ENCODE data around the gene KANTR. TPM values are rescaled to one million over a fixed set of nuclear protein-coding genes. Genes with fewer than 3 reads are reported as not detected.

Gene KANTR
- total and polyA plus RNA-seq, 2 experiments from 2014 or later: 6.4 to 15.5 TPM

- Histone ChIP-seq H3K4me2 (peak overlapping the region; percentile 77), H3K4me1 (ENCODE audit: insufficient read depth) (peaks cover 8% of the 10 kb centered on the region; the same call in 1 of the 2 replicates), H3K9me2 (ENCODE audit: insufficient read depth) (no peaks in the 10 kb centered on the region), H3K27me3 (ENCODE audit: insufficient read depth) (no peaks in the 10 kb centered on the region), H3F3A (replicated peaks; ENCODE audit: low read depth) (no peaks in the 10 kb centered on the region; the same call in 1 of the 2 replicates), H3K36me3 (ENCODE audit: insufficient read depth) (no peaks in the 10 kb centered on the region), H3K79me2 (replicated peaks; ENCODE audit: insufficient read depth) (no peaks in the 10 kb centered on the region), H2AFZ (peak overlapping the region; percentile 28; the same call in 1 of the 2 replicates), H3K4me3 (peak overlapping the region; percentile 53), H4K20me1 (replicated peaks; ENCODE audit: insufficient read depth) (no peaks in the 10 kb centered on the region), H3K27ac (ENCODE audit: low read depth) (no peak overlapping the region)
- Mint-ChIP-seq H3K9me3 (no peaks in the 10 kb centered on the region), H3K27me3 (ENCODE audit: insufficient read depth, low read depth, poor library complexity) (peaks cover 7% of the 10 kb centered on the region), H3K27ac (0 out of 2 replicates have a peak overlapping the region, but pooled peaks have one; percentile 27), H3K4me3 (peak overlapping the region; percentile 78), H3K36me3 (ENCODE audit: low read depth) (no peaks in the 10 kb centered on the region), H3K4me1 (peaks cover 15% of the 10 kb centered on the region)
- DNase-seq (ENCODE audit: low spot score) (peak; percentile 77), ATAC-seq (peak; percentile 85)
- TF ChIP-seq, protein P1, sequence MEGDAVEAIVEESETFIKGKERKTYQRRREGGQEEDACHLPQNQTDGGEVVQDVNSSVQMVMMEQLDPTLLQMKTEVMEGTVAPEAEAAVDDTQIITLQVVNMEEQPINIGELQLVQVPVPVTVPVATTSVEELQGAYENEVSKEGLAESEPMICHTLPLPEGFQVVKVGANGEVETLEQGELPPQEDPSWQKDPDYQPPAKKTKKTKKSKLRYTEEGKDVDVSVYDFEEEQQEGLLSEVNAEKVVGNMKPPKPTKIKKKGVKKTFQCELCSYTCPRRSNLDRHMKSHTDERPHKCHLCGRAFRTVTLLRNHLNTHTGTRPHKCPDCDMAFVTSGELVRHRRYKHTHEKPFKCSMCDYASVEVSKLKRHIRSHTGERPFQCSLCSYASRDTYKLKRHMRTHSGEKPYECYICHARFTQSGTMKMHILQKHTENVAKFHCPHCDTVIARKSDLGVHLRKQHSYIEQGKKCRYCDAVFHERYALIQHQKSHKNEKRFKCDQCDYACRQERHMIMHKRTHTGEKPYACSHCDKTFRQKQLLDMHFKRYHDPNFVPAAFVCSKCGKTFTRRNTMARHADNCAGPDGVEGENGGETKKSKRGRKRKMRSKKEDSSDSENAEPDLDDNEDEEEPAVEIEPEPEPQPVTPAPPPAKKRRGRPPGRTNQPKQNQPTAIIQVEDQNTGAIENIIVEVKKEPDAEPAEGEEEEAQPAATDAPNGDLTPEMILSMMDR (conservative IDR thresholded peaks at IDR 0.05; ENCODE audit: low read depth in 2 of 2): peak; percentile 58 to 72
- TF ChIP-seq ZNF331 (CRISPR knock-in tag; IDR thresholded peaks at IDR 0.05; ENCODE audit: low read depth): no peak
Measured at GRCh38 chrX:53071604-53072417, 22.1 kb upstream of the KANTR start.

DNA sequence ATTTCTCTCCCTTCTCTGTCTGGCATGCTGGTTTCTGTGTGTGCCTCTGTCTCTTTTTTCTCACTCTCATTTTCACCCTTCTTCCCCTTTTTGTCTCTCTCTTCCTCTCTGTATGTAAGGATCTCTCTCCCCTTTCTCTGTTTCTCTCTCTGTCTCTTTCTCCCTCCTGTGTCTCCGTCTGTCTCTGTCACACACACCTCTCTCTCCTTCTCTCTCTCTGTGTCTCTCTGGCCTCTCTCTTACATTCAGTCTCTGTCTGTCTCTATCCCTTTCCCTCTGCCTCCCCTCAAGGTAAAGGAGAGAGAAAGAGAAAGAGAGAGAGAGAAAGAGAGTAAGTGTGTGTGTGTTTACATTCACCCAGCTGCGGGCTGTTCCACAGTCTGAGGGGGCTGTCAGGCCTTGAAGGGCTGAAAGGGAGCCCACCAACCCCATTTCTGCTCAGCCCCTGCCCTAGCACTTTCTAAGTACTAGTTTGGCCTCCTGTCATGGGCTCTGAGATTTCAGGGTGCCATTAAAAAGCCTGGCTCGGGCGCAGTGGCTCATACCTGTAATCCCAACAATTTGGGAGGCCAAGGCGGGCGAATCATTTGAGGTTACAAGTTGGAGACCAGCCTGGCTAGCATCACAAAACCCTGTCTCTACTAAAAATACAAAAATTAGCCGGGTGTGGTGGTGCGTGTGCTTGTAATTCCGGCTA is 21.4 kb upstream of the KANTR start:
- DNase-seq (ENCODE audit: low spot score) (no peak), ATAC-seq (no peak)
- peak overlapping the region; percentile 53 for H3K4me3 ChIP-seq
- TF ChIP-seq POLR2AphosphoS5 (IDR thresholded peaks at IDR 0.05; ENCODE audit: low read depth): no peak
- TF ChIP-seq ZNF331 (CRISPR knock-in tag; IDR thresholded peaks at IDR 0.05; ENCODE audit: low read depth): no peak
- TF ChIP-seq EZH2phosphoT487 (IDR thresholded peaks at IDR 0.05; ENCODE audit: unreplicated experiment): no peak
- TF ChIP-seq EZH2 (IDR thresholded peaks at IDR 0.05; ENCODE audit: low read depth, unreplicated experiment): no peak
- no peak for TF ChIP-seq STAT1 (IDR thresholded peaks at IDR 0.05; ENCODE audit: unreplicated experiment)
- H3K4me2 ChIP-seq: peak overlapping the region; percentile 77
- H4K20me1 ChIP-seq (replicated peaks; ENCODE audit: insufficient read depth): no peaks in the 10 kb centered on the region
- no peaks in the 10 kb centered on the region; the same call in 1 of the 2 replicates for H3F3A ChIP-seq (replicated peaks; ENCODE audit: low read depth)
- H3K79me2 ChIP-seq (replicated peaks; ENCODE audit: insufficient read depth): no peaks in the 10 kb centered on the region
- H2AFZ ChIP-seq: peak overlapping the region; percentile 28; the same call in 1 of the 2 replicates
- no peak overlapping the region for H3K27ac Mint-ChIP-seq
- peaks cover 9% of the 10 kb centered on the region for H3K27me3 Mint-ChIP-seq (ENCODE audit: insufficient read depth, low read depth, poor library complexity)
- no peaks in the 10 kb centered on the region for H3K36me3 Mint-ChIP-seq (ENCODE audit: low read depth)
- peaks cover 15% of the 10 kb centered on the region for H3K4me1 Mint-ChIP-seq
- no peaks in the 10 kb centered on the region for H3K9me3 Mint-ChIP-seq
- H3K27me3 ChIP-seq (ENCODE audit: insufficient read depth): no peaks in the 10 kb centered on the region
- H3K27ac ChIP-seq (ENCODE audit: low read depth): no peak overlapping the region
- H3K36me3 ChIP-seq (ENCODE audit: insufficient read depth): no peaks in the 10 kb centered on the region
- no peaks in the 10 kb centered on the region for H3K9me2 ChIP-seq (ENCODE audit: insufficient read depth)
- H3K4me1 ChIP-seq (ENCODE audit: insufficient read depth): peaks cover 8% of the 10 kb centered on the region; the same call in 1 of the 2 replicates
- peak overlapping the region; percentile 78 for H3K4me3 Mint-ChIP-seq
